Effector CD8-positive, alpha-beta T cell (primary cell): ENCODE measurements around the gene RAB4B.
"Not testable (repeated sequence)": the region's sequence is repeated elsewhere in the genome, so short reads cannot be mapped to it uniquely, and the experiment has no call there.

ENCODE experiments used
- DNase-seq: peaks from one replicate; lab custom pipeline; 2025; lab: John Stamatoyannopoulos, UW
- total RNA-seq, 4 experiments: gene quantifications; one replicate each; lab custom pipeline; 2026; lab: John Stamatoyannopoulos, UW

Gene RAB4B, protein sequence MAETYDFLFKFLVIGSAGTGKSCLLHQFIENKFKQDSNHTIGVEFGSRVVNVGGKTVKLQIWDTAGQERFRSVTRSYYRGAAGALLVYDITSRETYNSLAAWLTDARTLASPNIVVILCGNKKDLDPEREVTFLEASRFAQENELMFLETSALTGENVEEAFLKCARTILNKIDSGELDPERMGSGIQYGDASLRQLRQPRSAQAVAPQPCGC
- 1.1 to 3.9 (median 3.1) reads per million in 4 experiments for total RNA-seq

DNA sequence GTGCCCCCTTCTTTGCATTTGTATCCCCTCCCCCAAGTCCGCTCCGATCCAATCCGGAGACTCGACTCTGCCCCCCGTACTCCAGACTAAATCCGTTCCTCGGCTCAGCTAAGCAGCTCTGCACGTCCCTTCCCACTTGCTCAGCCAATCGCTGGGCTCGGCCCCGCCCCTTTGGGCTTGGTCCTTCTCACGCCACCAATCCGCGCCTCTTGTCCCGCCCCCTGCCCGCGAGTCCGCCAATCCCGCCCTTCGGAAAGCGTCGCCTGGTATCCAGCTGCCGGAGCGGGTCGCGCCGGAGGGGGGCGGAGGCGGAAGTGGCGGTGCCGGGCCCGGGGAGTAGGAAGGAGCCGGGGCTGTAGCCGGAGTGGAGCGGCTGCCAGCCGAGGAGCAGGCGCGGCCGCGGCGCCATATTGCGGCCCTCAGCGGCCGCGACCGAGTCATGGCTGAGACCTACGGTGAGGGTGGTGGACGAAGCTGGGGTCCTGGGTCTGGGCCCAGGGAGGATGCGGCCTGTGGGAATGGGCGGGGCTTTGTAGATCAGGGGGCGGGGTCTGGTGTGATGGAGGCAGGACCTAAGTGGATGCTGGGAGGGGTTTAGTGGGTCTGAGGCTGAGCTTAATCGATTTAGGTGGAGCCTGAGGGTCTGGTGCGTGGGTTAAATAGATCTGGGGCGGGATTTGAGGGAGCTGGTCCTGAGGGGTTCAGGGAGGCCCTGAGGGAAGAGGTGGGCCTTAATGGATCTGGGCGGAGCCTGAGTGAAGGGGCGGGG is at the start of gene RAB4B:
RAB4B (plus strand) TSS at position 311 of the 769 bp plus-strand sequence; CDS start at position 440, 129 bp downstream.
- DNase-seq, result peak; percentile 99

GRCh38 chr19:40730065-40730464 is 48.0 kb upstream of the RAB4B start:
- not testable (repeated sequence) for DNase-seq

GRCh38 chr19:40732304-40732703 is 45.7 kb upstream of the RAB4B start:
- DNase-seq, result not testable (repeated sequence)

DNA sequence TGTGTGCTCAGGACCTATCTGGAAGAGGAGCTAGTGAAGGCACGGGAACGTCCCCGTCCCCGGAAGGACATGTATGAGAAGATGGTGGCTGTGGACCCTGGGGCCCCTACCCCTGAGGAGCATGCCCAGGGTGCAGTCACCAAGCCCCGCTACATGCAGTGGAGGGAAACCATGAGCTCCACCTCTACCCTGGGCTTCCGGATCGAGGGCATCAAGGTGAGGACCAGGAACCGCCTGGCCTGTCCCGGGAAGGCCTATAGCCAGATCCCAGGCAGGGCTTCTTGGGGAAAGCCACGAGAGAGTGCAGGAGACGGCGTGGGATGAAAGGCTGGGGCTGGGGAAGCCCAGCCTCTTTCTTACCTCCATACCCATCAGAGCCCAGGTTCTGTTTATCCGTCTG is 44.9 kb upstream of the RAB4B start:
- no peak for DNase-seq

GRCh38 chr19:40735013-40735771 is 42.9 kb upstream of the RAB4B start:
- no peak for DNase-seq

DNA sequence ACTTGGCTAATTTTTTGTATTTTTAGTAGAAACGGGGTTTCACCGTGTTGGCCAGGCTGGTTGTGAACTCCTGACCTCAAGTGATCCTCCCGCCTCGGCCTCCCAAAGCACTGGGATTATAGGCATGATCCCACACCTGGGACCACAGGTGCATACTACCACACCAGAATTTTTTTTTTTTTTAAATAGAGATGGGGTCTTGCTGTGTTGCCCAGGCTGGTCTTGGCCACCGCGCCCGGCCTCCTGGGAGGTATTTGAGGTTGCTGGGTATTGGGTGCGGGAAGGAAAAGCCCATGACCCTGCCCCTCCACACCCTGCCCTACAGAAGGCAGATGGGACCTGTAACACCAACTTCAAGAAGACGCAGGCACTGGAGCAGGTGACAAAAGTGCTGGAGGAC is 41.4 kb upstream of the RAB4B start:
- no peak for DNase-seq

- DNase-seq, result no peak
These were observed 40.9 kb upstream of the RAB4B start for GRCh38 chr19:40737102-40737644.

GRCh38 chr19:40739030-40739839 is 38.8 kb upstream of the RAB4B start:
- DNase-seq, result no peak

GRCh38 chr19:40739871-40740703 is 38.0 kb upstream of the RAB4B start:
- DNase-seq, result no peak

DNA sequence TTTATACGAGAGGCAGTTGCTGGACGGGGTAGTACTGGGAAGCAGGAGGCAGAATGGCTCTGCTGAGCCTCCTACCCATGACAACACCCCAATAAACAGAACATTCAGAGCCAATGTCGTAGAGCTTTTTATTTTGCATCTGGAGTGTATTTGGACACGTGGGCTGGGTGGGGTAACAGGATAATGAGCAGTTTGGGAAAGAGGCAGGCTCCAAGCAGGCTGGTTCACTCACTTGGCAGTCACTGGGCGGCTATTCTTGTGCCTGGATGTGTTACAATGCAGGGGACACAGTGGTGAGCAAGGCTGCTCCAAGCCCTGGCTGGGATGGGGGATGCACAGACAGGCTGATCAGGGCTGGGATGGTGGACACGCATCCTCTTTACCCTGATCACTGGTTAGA is 37.3 kb upstream of the RAB4B start:
- DNase-seq, result no peak

DNA sequence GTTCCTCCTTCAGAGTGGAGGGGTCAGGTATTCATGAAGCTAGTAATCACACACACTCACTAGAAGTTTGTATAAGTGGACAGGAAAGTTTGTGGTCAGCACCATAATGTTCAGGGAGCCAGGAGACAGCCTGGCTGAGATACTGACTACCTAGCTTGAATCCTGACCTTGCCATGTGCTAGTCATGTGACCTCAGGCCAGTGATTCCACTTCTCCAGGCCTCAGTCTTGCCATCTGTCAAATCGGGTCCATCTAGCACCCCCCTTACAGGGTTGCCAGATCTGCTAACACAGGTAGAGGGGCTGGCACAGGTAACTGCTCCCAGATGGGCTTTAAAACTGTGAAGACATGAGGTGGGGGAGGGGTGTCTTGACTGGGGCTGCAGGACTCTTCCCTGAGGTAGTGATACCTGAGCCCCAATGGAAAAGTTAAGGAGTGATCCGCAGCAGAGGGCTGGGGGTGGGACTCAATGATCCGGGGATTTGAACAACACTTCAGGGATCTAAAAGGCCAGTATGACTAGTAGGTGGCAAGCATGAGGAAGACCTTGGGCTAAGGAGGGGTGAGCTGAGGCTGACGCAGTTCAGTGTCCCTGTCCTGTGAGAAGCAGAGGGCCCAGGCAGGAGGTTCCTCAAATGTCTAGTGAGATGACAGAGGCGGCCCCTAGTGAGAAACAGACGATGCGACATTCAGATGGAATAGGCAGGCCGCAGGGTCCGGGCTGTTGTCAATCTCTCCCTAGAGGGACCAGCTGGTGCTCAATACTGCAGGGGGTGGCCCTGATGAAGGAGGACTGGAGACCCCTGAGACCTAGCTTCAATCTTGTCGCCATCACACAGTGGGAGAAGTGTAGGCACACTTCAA is 36.3 kb upstream of the RAB4B start:
- no peak for DNase-seq

DNA sequence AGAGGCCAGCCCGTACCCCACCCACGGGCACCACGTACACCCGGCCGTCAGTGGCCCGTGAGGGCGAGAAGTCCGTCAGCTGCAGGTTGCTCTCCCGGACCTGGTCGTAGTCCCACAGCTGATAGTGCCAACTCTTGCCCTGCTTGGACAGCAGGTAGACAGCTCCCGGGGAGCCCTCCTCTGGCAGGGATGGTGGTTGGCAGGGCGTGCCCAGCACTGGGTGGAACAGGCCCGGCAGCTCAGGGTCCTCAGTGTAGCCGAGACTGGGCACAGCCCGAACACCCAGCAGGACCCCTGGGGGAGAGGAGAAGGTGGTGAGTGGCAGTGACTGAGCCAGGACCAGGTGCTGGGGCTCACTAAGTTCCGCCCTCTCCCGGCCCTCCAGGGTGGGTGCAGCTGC is 35.6 kb upstream of the RAB4B start:
- DNase-seq, result no peak

DNA sequence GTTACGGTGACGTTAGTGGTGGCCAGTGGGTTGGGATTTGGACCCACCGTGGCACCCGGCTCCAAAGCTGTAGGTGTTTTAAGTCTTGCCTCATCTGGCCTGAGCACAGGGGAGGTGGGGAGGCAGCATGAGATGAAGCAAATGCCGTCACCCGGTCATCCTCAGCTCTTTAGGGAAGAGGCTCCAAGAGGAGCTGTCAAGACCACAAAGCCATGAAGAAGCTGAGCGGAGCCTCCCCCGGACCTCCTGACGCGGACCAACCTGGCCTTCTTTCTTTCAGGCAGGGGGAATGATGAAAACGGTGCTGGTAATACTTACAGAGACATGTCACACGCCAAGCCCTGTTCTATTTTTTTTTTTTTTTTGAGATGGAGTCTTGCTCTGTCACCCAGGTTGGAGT is 35.2 kb upstream of the RAB4B start:
- DNase-seq, result no peak

DNA sequence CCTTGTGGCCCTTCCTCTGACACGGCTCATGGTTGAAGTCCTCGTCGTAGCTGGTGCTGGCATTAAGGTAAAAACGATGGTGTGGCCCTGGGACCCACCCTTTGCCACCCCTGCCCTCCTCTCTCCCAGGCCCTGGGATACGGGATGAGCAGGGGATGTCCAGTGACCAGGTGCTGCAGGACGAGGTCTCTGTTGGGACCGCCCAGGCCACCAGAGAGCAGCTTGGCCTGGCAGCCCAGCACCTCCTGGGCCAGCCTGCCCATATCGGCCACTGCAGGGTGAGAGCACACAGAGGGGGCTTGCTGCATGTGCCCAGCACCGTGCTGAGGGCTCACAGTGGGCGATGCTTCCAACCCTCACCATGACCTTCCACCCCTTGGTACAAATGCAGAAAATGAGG is 34.1 kb upstream of the RAB4B start:
- no peak for DNase-seq

- no peak for DNase-seq
These were observed 33.3 kb upstream of the RAB4B start for GRCh38 chr19:40744554-40745401.

- no peak for DNase-seq
These were observed 32.7 kb upstream of the RAB4B start for GRCh38 chr19:40745402-40745780.

DNA sequence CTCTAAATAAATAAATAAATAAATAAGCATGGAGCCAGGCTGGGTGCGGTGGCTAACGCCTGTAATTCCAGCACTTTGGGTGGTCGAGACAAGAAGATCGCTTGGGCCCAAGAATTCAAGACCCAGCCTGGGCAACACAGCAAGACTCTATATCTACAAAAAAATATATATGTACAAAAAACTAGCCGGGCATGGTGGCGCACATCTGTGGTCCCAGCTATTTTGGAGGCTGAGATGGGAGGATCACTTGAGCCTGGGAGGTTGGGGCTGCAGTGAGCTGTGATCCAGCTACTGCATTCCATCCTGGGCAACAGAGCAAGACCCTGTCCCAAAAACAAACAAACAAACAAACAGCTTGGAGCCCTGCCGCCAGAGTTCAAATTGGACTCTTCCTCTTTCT is 30.5 kb upstream of the RAB4B start:
- DNase-seq, result no peak

DNA sequence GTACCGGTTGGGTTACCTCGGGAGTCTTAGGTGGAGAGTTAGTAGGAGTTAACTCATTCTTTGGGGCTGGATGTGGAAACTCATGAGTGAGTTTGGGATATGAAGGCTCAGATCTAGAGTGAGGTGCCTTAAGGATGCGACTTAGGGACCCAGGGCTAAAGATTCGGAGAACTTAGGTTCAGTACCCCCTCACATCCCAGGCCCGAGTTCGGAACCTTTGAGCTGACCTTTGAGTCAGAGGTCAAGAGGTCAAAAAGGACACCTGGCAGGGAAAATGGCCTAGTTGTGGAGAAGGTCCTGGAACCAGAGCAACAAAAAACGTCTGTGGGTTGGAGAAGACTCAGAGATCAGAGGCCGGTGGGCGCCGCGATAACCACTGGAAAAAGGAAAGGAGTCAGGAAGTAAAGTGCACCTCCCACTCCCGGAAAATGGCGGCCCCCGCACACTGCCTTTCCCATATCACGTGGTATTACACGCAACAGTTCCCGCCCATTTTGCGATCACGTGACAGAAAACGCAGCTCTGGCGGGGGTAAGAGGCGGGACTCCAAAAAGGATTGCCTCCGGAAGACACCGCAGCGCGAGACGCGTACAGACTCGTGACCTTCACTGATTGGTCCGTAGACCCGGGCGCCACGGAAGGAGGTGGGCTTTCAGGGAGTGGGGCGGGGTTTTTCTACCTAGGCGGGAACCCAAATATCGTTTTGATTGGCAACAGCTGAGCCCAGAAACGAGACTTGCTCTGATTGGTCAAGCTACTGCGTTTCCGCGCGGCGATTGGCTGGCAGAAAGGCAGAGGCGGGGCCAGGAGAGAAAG is 27.8 kb upstream of the RAB4B start, which contains the start of gene ACTMAP:
ACTMAP (minus strand) TSS at position 420 of the 816 bp plus-strand sequence. CDS start 674 bp downstream, outside the sequence.
- peak; percentile 99 for DNase-seq
